Measurements from ENCODE around the gene PTGES3L. TPM values are rescaled to one million over a fixed set of nuclear protein-coding genes. Genes with fewer than 3 reads are reported as not detected.
"Not testable (repeated sequence)": the region's sequence is repeated elsewhere in the genome, so short reads cannot be mapped to it uniquely, and the experiment has no call there.

PTGES3L gene
- total RNA-seq, 5 donors from 2014 or later (not counting 1 experiment from before 2014, with no cell fraction given), result 0.25 to 0.44 (median 0.41) TPM; not detected in 2

DNA sequence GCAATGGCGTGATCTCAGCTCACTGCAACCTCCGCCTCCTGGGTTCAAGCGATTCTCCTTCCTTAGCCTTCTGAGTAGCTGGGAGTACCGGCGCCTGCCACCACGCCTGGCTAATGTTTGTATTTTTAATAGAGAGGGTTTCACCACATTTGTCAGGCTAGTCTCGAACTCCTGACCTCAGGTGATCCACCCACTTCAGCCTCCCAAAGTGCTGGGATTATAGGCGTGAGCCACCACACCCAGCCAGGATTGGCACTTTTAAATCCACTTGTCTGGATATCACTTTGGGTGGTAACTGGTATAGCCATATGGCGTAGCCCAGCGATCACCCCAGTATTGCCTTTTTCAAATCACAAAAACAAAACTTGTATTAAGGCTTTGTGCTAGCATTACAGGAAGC, 14.0 kb upstream of the PTGES3L start:
- CTCF ChIA-PET; DNase-seq; H3K4me3 Mint-ChIP-seq; H3K9me3 Mint-ChIP-seq; ATAC-seq (replicated peaks in 1 of 4); POLR2A ChIA-PET; H3K27ac ChIP-seq (ENCODE audit: low read length); H3K4me3 ChIP-seq (ENCODE audit: control insufficient read depth in 1 of 2, extremely low read depth in 1 of 2, low read length in 1 of 2); H3K27ac Mint-ChIP-seq; H3K27me3 Mint-ChIP-seq; H3K9me3 ChIP-seq; H3K27me3 ChIP-seq (replicated peaks in 1 of 2; ENCODE audit: control insufficient read depth in 2 of 2, extremely low read depth in 1 of 2, insufficient read depth in 2 of 2, low read length in 1 of 2): not testable (repeated sequence)
- H3K4me1 Mint-ChIP-seq, result peaks cover 11 to 17% (median 16%) of the 10 kb centered on the region in 3 donors
- Histone ChIP-seq H3K4me1 (ENCODE audit: control insufficient read depth in 1 of 2, extremely low read depth in 1 of 2, insufficient read depth in 2 of 2, low read length in 2 of 2) (peaks cover 3 to 11% of the 10 kb centered on the region in 2 experiments), H3K36me3 (ENCODE audit: control insufficient read depth in 2 of 2, extremely low read depth in 1 of 2, insufficient read depth in 1 of 2, low read length in 1 of 2) (peaks cover 16 to 38% of the 10 kb centered on the region in 2 donors)
- WGBS (ENCODE audit: insufficient coverage), result 100% methylated on average over 1 of the region's 10 CpGs
- H3K36me3 Mint-ChIP-seq, result peaks cover 34% of the 10 kb centered on the region

DNA sequence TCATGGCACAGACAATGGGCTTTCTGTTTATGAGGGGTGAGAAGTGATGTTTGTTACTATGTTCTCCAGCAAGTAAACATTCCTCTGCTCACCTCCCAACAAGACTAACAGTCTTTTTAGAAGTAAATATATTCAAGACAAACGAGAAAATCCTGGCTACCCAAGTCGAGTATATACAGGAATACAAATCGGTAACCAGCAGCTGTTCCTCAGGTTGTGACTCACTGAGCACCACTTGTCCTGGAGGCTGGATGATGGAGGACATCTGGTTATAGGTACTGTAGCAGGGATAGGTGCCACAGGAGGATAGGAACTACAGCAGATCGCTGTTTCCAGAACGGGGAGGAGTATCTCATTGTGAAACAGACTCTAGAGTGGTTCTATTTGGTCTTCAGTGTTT, 13.0 kb upstream of the PTGES3L start:
- Mint-ChIP-seq H3K4me1 (peaks cover 5 to 9% (median 9%) of the 10 kb centered on the region in 3 donors), H3K27ac (no peak overlapping the region), H3K9me3 (no peaks in the 10 kb centered on the region), H3K27me3 (no peaks in the 10 kb centered on the region), H3K36me3 (peaks cover 38% of the 10 kb centered on the region), H3K4me3 (no peak overlapping the region)
- ChIA-PET CTCF (interaction anchor here in 1 of 2 donors (0.6 kb wide), 1 partner anchor 10 kb away, joined by 5 read pairs; no protein-coding TSS in a partner anchor), POLR2A (no interaction called here)
- Histone ChIP-seq H3K4me3 (ENCODE audit: control insufficient read depth in 1 of 2, extremely low read depth in 1 of 2, low read length in 1 of 2) (no peak overlapping the region), H3K27me3 (replicated peaks in 1 of 2; ENCODE audit: control insufficient read depth in 2 of 2, extremely low read depth in 1 of 2, insufficient read depth in 2 of 2, low read length in 1 of 2) (no peaks in the 10 kb centered on the region), H3K9me3 (no peaks in the 10 kb centered on the region), H3K27ac (ENCODE audit: low read length) (no peak overlapping the region), H3K4me1 (ENCODE audit: control insufficient read depth in 1 of 2, extremely low read depth in 1 of 2, insufficient read depth in 2 of 2, low read length in 2 of 2) (peaks cover 3 to 6% of the 10 kb centered on the region in 2 experiments), H3K36me3 (ENCODE audit: control insufficient read depth in 2 of 2, extremely low read depth in 1 of 2, insufficient read depth in 1 of 2, low read length in 1 of 2) (peaks cover 16 to 47% of the 10 kb centered on the region in 2 donors)
- WGBS (ENCODE audit: insufficient coverage), result 98% methylated on average over 4 of the region's 5 CpGs
- ATAC-seq (replicated peaks in 1 of 4), result no peak
- DNase-seq, result no peak

DNA sequence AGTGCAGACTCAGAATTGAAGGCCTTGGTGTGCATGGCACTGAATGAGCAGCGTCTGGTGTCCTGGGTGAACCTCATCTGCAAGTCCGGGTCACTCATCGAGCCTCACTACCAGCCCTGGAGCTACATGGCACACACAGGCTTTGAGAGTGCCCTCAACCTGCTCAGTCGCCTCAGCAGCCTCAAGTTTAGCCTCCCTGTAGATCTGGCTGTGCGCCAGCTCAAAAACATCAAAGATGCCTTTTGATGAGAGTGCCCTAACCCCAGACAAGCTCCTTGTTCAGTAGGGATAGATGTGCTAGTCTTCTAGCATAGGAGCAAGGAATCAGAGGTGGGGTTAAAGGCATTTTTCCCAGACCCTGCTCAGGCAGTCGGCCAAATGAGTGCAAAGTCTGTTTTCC, 11.6 kb upstream of the PTGES3L start:
- ChIA-PET CTCF (interaction anchor here in 1 of 2 donors (1.0 kb wide), 1 partner anchor 15 kb away, joined by 3 read pairs; no protein-coding TSS in a partner anchor), POLR2A (no interaction called here)
- Mint-ChIP-seq H3K27ac (no peak overlapping the region), H3K36me3 (peaks cover 43% of the 10 kb centered on the region), H3K4me3 (no peak overlapping the region), H3K27me3 (no peaks in the 10 kb centered on the region), H3K9me3 (no peaks in the 10 kb centered on the region), H3K4me1 (peaks cover 0 to 6% (median 0%) of the 10 kb centered on the region in 3 donors)
- H3K4me1 ChIP-seq (ENCODE audit: control insufficient read depth in 1 of 2, extremely low read depth in 1 of 2, insufficient read depth in 2 of 2, low read length in 2 of 2), result no peaks in the 10 kb centered on the region
- 100% methylated on average over 5 of the region's 6 CpGs for WGBS (ENCODE audit: insufficient coverage)
- DNase-seq, result no peak
- peaks cover 21 to 59% of the 10 kb centered on the region in 2 donors for H3K36me3 ChIP-seq (ENCODE audit: control insufficient read depth in 2 of 2, extremely low read depth in 1 of 2, insufficient read depth in 1 of 2, low read length in 1 of 2)
- no peak for ATAC-seq (replicated peaks in 1 of 4)
- no peak overlapping the region for H3K27ac ChIP-seq (ENCODE audit: low read length)
- no peaks in the 10 kb centered on the region for H3K27me3 ChIP-seq (replicated peaks in 1 of 2; ENCODE audit: control insufficient read depth in 2 of 2, extremely low read depth in 1 of 2, insufficient read depth in 2 of 2, low read length in 1 of 2)
- H3K4me3 ChIP-seq (ENCODE audit: control insufficient read depth in 1 of 2, extremely low read depth in 1 of 2, low read length in 1 of 2), result no peak overlapping the region
- H3K9me3 ChIP-seq, result no peaks in the 10 kb centered on the region

DNA sequence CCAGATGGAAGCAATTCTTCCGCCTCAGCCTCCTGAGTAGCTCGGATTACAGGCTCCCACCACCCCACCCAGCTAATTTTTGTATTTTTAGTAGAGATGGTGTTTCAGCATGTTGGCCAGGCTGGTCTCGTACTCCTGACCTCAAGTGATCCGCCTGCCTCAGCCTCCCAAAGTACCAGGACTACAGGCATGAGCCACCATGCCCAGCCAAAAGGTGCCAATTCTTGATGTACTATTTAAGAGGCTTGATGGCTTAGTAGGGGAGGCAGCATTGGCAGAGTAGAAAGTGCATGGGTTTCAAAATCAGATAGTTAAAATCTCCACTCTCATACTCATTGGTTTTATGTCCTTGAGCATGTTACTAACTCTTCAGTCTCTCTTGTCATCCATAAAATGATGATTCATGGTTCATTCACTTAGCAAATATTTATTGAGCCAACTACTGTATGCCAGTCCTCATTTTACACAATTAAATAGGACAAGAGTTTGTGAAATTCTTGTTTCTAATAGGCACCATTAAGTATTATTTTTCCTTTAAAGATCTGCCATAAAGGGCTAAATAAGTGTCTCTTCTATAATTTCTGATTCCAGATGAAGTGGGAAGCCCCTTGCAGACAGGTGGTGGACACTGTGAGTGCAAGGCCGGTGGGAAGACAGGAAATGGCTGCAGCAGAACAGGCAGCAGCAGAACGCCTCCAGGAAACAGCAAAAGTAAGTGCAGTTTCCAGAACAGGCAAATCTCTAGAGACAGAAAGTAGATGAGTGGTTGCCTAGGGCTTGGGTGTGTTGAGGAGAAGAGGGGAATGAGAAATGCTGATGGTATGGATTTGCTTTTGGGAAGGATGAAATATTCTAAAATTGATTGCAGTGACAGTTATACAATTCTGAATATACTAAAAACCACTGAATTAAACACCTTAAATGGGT, 10.1 kb upstream of the PTGES3L start:
- Histone ChIP-seq H3K4me1 (ENCODE audit: control insufficient read depth in 1 of 2, extremely low read depth in 1 of 2, insufficient read depth in 2 of 2, low read length in 2 of 2) (no peaks in the 10 kb centered on the region), H3K4me3 (ENCODE audit: control insufficient read depth in 1 of 2, extremely low read depth in 1 of 2, low read length in 1 of 2) (no peak overlapping the region), H3K27me3 (replicated peaks in 1 of 2; ENCODE audit: control insufficient read depth in 2 of 2, extremely low read depth in 1 of 2, insufficient read depth in 2 of 2, low read length in 1 of 2) (no peaks in the 10 kb centered on the region), H3K9me3 (no peaks in the 10 kb centered on the region), H3K27ac (ENCODE audit: low read length) (no peak overlapping the region), H3K36me3 (ENCODE audit: control insufficient read depth in 2 of 2, extremely low read depth in 1 of 2, insufficient read depth in 1 of 2, low read length in 1 of 2) (peaks cover 21 to 70% of the 10 kb centered on the region in 2 donors)
- DNase-seq (no peak), ATAC-seq (replicated peaks in 1 of 4) (no peak)
- no peaks in the 10 kb centered on the region for H3K27me3 Mint-ChIP-seq
- H3K36me3 Mint-ChIP-seq, result peaks cover 52% of the 10 kb centered on the region
- POLR2A ChIA-PET, result no interaction called here
- peaks cover 2 to 9% (median 7%) of the 10 kb centered on the region in 3 donors for H3K4me1 Mint-ChIP-seq
- H3K9me3 Mint-ChIP-seq, result no peaks in the 10 kb centered on the region
- 79% methylated on average over 2 of the region's 6 CpGs for WGBS (ENCODE audit: insufficient coverage)
- no peak overlapping the region for H3K4me3 Mint-ChIP-seq
- CTCF ChIA-PET, result no interaction called here
- H3K27ac Mint-ChIP-seq, result no peak overlapping the region

DNA sequence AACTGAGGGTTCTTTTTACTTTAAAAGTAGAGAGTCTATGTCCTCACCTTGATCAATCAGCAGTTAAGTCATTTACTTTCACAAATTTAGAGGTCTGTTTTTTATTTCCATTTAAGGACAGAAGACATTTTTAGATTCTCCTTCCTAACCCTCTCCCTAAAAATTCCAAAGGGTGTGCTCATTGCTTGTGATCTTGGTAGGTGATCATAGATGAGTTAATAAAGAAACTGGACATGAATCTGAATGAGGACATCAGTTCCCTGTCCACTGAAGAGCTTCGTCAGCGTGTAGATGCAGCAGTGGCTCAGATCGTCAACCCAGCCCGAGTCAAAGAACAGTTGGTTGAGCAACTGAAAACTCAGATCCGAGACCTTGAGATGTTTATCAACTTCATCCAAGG, 9.3 kb upstream of the PTGES3L start:
- Mint-ChIP-seq H3K27me3 (no peaks in the 10 kb centered on the region), H3K27ac (no peak overlapping the region), H3K4me1 (peaks cover 6 to 12% (median 12%) of the 10 kb centered on the region in 3 donors), H3K4me3 (no peak overlapping the region), H3K9me3 (no peaks in the 10 kb centered on the region), H3K36me3 (peaks cover 52% of the 10 kb centered on the region)
- 100% methylated on average over 5 of the region's 5 CpGs for WGBS (ENCODE audit: insufficient coverage)
- Histone ChIP-seq H3K27me3 (replicated peaks in 1 of 2; ENCODE audit: control insufficient read depth in 2 of 2, extremely low read depth in 1 of 2, insufficient read depth in 2 of 2, low read length in 1 of 2) (no peaks in the 10 kb centered on the region), H3K4me1 (ENCODE audit: control insufficient read depth in 1 of 2, extremely low read depth in 1 of 2, insufficient read depth in 2 of 2, low read length in 2 of 2) (no peaks in the 10 kb centered on the region), H3K27ac (ENCODE audit: low read length) (no peak overlapping the region), H3K4me3 (ENCODE audit: control insufficient read depth in 1 of 2, extremely low read depth in 1 of 2, low read length in 1 of 2) (no peak overlapping the region), H3K9me3 (no peaks in the 10 kb centered on the region), H3K36me3 (ENCODE audit: control insufficient read depth in 2 of 2, extremely low read depth in 1 of 2, insufficient read depth in 1 of 2, low read length in 1 of 2) (peaks cover 21 to 70% of the 10 kb centered on the region in 2 donors)
- ChIA-PET CTCF (no interaction called here), POLR2A (no interaction called here)
- ATAC-seq (replicated peaks in 1 of 4) (no peak), DNase-seq (no peak)

DNA sequence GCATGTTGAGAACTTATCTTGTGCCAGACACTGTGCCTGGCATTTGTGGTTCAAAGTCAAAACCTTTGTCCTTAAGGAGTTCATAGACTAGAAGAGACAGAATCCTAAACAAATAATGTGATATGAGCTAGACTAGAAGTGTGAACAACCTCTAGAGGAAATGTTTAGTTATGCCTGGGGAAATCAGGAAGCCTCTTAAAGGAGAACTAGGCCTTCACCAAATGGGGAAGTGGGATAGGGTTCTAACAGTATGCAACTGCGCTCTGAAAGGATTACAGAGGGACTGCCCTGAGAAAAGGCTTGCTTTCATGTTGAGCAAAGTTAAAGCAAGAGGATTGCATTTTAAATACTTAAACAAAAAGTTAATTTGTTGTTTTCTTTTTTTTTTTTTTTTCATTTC, 5.3 kb upstream of the PTGES3L start:
- Histone ChIP-seq H3K4me1 (ENCODE audit: control insufficient read depth in 1 of 2, extremely low read depth in 1 of 2, insufficient read depth in 2 of 2, low read length in 2 of 2) (peaks cover 11 to 15% of the 10 kb centered on the region in 2 experiments), H3K27ac (ENCODE audit: low read length) (no peak overlapping the region), H3K4me3 (ENCODE audit: control insufficient read depth in 1 of 2, extremely low read depth in 1 of 2, low read length in 1 of 2) (no peak overlapping the region), H3K9me3 (no peaks in the 10 kb centered on the region), H3K36me3 (ENCODE audit: control insufficient read depth in 2 of 2, extremely low read depth in 1 of 2, insufficient read depth in 1 of 2, low read length in 1 of 2) (peaks cover 7 to 48% of the 10 kb centered on the region in 2 donors), H3K27me3 (replicated peaks in 1 of 2; ENCODE audit: control insufficient read depth in 2 of 2, extremely low read depth in 1 of 2, insufficient read depth in 2 of 2, low read length in 1 of 2) (no peaks in the 10 kb centered on the region)
- POLR2A ChIA-PET, result interaction anchor here in 1 of 2 donors (0.6 kb wide), 1 partner anchor 23 kb away, joined by 4 read pairs; no protein-coding TSS in a partner anchor
- Mint-ChIP-seq H3K4me3 (no peak overlapping the region), H3K9me3 (no peaks in the 10 kb centered on the region), H3K36me3 (peaks cover 35% of the 10 kb centered on the region), H3K27ac (no peak overlapping the region), H3K4me1 (peaks cover 25 to 33% (median 31%) of the 10 kb centered on the region in 3 donors), H3K27me3 (no peaks in the 10 kb centered on the region)
- WGBS (ENCODE audit: insufficient coverage), result no CpG with 5 or more reads among the region's 1 CpG
- CTCF ChIA-PET, result interaction anchor here in 1 of 2 donors (0.7 kb wide), 1 partner anchor 13 kb away, joined by 3 read pairs; the partner anchor contains the start of gene RPL27
- DNase-seq, result no peak
- no peak for ATAC-seq (replicated peaks in 1 of 4)
